ENCODE results near the gene ABITRAM.
"Not testable (repeated sequence)": the region's sequence is repeated elsewhere in the genome, so short reads cannot be mapped to it uniquely, and the experiment has no call there.

Gene ABITRAM

GRCh38 chr9:108934323-108934893 is at the start of gene ABITRAM:
Gene ABITRAM (plus strand): TSS chr9:108934400. CDS start chr9:108934487, 87 bp downstream.
- DNase-seq: peak; percentile 84

- no peak for DNase-seq
Observed at GRCh38 chr9:108884701-108885100, 49.5 kb upstream of the ABITRAM start.

- peak; percentile 85 for DNase-seq
Observed at GRCh38 chr9:108885643-108886348, 48.4 kb upstream of the ABITRAM start.

- DNase-seq: not testable (repeated sequence)
Observed at GRCh38 chr9:108886594-108887271, 47.5 kb upstream of the ABITRAM start.

DNA sequence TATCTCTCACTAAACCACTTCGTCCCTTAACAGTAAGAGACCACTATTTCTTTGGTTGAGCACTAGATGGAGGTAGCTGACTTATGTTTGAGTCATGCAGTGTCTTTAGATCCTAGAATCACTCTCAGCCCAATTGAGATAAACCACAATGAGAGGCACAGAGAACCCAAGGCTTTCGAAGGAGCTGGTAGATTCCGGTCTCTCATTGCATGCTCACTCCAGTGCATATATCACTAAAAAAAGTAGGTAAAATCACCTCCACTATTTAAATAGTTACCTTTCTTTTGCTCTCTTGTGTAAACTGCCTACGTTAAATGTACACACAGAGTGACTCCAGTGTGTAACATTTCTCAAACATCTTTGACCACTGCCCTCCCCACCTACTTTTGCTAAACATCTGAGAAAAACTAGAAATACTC is 44.5 kb upstream of the ABITRAM start:
- no peak for DNase-seq

- no peak for DNase-seq
Observed at GRCh38 chr9:108894225-108894997, 39.8 kb upstream of the ABITRAM start.

GRCh38 chr9:108897324-108898096 is 36.7 kb upstream of the ABITRAM start:
- no peak for DNase-seq

- DNase-seq: not testable (repeated sequence)
Observed at GRCh38 chr9:108899023-108899695, 35.0 kb upstream of the ABITRAM start.

GRCh38 chr9:108900176-108900575 is 34.0 kb upstream of the ABITRAM start:
- DNase-seq: no peak

DNA sequence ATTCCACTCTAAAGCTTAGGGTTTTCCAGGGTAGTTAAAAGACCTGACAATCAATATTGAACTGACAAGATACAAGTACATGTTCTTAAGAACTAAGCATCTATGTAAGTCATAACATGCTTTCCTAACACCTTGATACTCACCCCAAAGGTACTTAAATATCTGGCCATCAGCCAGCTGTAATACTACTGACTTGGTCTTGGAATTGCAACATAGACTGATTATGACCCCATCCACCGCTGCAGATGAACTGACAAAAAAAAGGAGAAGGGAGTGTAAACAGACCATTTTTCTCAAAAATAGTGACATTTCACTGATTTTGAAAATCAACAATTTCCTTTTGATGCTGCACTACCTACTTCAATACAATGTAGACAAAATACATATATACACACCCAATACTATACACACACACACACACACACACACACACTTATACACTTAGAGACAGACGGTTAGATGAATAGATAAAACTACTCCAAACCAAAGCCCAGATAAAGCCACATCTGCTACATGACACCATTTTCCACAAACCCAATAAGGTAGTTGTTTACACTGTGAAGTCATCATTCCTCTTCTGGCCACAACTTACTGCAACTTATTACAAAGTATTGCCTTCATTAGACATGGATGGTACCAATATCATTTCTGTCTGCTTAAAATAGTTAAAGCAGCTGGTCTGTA is 30.6 kb upstream of the ABITRAM start:
- no peak for DNase-seq

GRCh38 chr9:108904161-108904560 is 30.0 kb upstream of the ABITRAM start:
- no peak for DNase-seq

- DNase-seq: no peak
Observed at GRCh38 chr9:108905494-108905893, 28.7 kb upstream of the ABITRAM start.

- no peak for DNase-seq
Observed at GRCh38 chr9:108910402-108910801, 23.8 kb upstream of the ABITRAM start.

- no peak for DNase-seq
Observed at GRCh38 chr9:108910914-108911313, 23.3 kb upstream of the ABITRAM start.

DNA sequence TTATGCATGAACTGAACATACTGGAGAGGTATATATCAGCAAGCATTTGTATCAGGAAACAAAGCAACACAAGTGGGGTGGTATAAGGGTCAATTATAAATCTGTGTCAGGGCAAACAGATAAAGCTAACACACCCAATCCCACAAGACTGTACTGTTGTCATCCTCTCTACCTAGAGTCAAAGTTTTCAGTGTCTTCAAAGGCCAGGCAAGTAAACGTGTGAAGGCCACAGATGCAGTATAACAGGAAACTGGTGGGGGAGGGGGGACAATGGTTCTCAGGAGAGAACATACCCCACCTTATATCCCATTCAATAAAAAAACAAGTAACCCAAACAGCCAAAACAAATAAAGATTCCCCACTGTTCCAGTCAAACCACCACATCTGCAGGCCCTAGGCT is 22.4 kb upstream of the ABITRAM start:
- no peak for DNase-seq

DNA sequence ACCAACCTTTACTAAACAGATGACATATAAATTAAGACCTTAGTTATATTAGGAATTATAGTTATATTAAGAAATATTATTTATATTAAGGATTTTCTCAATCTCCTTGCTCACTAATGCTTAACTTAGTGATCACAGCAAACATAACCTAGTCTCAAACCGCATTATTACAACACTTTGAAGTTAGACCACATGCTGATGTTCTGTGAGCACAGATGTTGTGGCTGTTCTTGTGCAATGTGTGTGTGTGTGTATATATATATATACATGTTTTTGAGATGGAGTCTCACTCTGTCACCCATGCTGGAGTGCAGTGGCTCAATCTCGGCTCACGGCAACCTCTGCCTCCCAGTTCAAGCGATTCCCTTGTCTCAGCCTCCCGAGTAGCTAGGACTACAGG is 20.8 kb upstream of the ABITRAM start:
- DNase-seq: no peak

DNA sequence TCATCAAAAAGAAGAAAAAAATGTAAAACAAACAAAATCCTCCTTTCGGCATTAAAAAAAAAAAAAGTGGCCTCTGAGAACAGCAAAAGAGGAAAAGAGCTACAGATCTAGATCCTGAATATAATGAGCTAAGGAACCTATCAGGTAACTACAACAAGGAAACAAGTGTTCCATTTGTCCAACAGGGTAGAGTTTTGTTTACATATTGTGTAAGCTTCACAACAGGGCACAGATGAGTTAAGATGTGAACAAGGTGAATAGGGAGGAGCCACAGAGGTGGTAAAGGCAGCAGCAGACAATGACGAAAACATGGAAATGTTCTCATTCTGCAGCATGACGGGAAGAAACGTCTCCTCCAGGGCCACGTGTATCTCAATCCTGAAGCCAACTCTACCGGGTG is 14.7 kb upstream of the ABITRAM start:
- DNase-seq: no peak

- DNase-seq: not testable (repeated sequence)
Observed at GRCh38 chr9:108920401-108920800, 13.8 kb upstream of the ABITRAM start.

DNA sequence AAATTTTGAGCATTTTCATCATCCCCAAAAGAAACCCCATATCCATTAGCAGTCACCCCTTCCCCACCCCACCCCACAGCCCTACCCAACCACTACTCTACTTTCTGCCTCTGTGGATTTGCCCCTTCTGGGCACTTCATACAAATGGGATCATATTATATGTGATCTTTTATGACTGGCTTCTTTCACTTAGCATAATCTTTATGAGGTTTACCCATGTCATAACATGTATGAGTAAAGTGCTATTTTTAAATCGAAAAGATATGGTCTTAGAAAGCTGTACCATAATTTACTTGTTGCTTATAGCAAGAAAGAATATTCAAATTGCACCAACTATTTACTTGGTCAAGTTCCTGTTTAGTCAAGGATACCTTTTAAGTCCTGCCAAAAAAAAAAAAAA is 13.0 kb upstream of the ABITRAM start:
- DNase-seq: no peak

DNA sequence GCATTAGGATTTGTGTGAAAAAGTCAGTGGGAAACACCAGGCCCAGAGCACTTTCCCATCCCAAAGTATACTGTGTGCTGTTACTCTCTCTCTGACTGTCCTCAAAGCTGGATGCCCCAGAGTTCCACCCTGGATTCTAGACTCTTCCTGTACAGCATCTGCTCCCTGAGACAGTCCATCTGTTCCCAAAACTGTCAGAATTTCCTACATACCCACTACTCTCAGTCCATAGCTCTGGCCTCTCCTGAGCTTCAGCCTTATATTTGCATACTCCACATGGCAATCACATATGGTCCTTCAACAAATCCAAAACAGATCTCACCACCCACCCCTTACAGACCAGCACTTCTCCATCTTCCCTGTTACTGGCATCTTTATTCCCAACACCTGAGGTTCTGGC is 9.7 kb upstream of the ABITRAM start:
- DNase-seq: no peak

DNA sequence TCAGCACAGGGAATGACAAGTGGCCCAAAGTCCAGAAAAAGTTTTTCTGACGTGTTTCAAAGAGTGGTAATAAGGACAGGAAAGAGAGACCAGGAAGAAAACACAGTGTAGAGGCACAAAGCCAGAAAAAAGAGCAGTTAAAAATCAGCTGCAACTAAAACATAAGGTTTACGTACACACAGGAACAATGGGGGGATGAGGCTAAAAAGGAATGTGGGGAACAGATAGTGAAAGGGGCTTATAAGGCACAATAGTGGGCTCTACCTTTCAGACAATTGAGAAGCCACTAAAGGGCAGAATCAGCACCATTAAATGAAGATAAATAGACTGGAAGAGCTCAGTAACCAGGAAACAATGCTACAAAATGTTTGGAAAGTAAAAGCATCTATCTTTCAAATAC is 5.8 kb upstream of the ABITRAM start:
- DNase-seq: no peak

Measured in NCI-H146 (cell line).